Activated naive CD4-positive, alpha-beta T cell treated with anti-CD3 and anti-CD28 coated beads, Interleukin-2, amount 50 U/mL, for 24 hours (primary cell): Measurements from ENCODE around the gene PLA2G6.
"Not testable (repeated sequence)": the region's sequence is repeated elsewhere in the genome, so short reads cannot be mapped to it uniquely, and the experiment has no call there.

Experiments
- H3K27ac Mint-ChIP-seq: one replicate; pipeline ENCODE4 v1.8.0; 2021; ENCODE audit warnings: mild to moderate bottlenecking, mixed read lengths
- H3K27me3 Mint-ChIP-seq: one replicate; pipeline ENCODE4 v1.8.0; 2021; ENCODE audit warnings: mixed read lengths
- H3K36me3 Mint-ChIP-seq: one replicate; pipeline ENCODE4 v1.8.0; 2021; ENCODE audit warnings: mixed read lengths
- H3K4me1 Mint-ChIP-seq: one replicate; pipeline ENCODE4 v1.8.0; 2021; ENCODE audit warnings: mixed read lengths
- H3K4me3 Mint-ChIP-seq: one replicate; pipeline ENCODE4 v1.8.0; 2021; ENCODE audit warnings: mild to moderate bottlenecking, mixed read lengths
- H3K9me3 Mint-ChIP-seq: one replicate; pipeline ENCODE4 v1.8.0; 2021; ENCODE audit warnings: mixed read lengths

The PLA2G6 gene

DNA sequence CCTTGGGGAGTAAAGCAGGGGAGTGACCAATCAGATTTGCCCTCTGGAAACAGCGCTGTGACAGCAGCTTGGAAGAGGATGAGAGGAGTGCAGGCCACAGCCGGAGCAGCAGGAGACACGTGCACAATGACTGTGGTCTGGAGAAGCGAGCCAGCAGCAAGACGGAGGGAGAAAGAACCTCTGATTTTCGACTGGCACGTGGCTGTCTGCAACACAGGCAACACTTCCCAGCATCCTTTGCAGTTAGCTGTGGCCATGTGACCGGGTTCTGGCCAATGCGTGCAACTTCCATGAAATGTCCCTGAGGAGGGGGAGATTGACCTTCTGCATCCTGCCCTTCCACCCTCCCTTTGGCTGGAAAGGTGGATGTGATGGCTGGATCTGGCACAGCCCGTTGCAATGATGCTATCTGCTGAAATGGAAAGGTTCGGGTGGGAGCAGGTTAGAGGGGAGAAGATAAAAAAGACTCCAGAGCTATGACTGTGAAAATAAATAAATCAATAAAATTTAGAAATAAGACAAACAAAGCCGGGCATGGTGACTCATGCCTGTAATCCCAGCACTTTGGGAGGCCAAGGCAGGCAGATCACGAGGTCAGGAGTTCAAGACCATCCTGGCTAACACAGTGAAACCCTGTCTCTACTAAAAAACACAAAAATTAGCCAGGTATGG is 15.6 kb downstream of the PLA2G6 start:
- H3K4me1 Mint-ChIP-seq = peaks cover 4% of the 10 kb centered on the region
- no peak overlapping the region for H3K4me3 Mint-ChIP-seq
- H3K9me3 Mint-ChIP-seq = no peaks in the 10 kb centered on the region
- peak overlapping the region; percentile 77 for H3K27ac Mint-ChIP-seq
- no peaks in the 10 kb centered on the region for H3K27me3 Mint-ChIP-seq
- H3K36me3 Mint-ChIP-seq = peaks cover 8% of the 10 kb centered on the region

DNA sequence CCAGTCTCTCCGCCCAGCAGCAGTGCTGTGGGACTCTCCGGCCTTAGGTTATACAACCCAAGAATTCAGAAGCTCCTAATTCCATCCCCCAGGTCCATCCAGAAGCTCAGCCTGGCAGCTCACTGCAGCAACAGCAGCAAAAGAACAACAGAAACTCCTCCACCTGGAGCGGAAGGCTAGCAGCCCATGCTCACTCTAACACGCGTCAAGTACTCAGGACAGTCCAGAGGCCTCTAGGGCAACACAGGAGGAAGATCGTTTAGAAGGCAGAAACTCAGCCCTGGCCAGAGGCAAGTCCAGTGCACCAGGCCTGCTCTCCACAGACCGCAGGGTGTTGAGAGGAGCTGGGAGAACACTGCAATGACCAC is 17.1 kb downstream of the PLA2G6 start:
- Mint-ChIP-seq H3K27me3 (no peaks in the 10 kb centered on the region), H3K9me3 (no peaks in the 10 kb centered on the region), H3K4me3 (no peak overlapping the region), H3K27ac (no peak overlapping the region), H3K36me3 (peaks cover 14% of the 10 kb centered on the region), H3K4me1 (peaks cover 4% of the 10 kb centered on the region)

DNA sequence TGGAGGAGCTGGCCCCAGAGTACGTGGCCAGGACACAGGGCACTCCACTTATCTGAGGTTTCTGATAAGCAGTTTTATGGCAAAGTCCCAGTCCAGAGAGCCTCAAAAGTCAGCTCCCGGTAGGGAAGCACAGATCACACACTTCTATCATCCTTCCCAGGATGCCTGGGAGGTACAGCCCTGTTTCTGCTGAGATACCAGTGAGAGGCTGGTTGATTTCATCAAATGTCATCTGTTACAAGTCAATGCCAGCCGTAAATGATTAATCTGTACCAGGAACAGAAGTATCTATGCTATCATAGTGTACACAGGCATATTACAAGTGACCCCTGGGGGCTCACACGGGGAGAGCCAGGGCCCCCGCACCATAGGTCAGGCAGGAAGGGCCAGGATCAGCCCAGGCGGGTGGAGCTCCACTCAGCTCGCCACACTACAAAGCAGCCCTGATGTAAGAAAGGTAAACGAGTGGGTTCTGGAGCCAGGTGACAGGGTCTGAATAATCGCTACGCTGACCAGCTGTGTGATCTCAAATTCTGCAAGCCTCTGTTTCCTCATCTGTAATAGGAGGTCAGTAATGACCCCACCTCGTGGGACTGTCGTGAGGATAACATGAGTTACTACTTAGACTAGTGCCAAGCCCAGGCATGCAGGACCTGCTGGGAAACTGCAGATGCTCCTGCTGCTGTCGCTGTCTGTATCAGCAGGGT is 17.6 kb downstream of the PLA2G6 start:
- Mint-ChIP-seq H3K9me3 (no peaks in the 10 kb centered on the region), H3K4me1 (peaks cover 4% of the 10 kb centered on the region), H3K27me3 (no peaks in the 10 kb centered on the region), H3K36me3 (peaks cover 15% of the 10 kb centered on the region), H3K4me3 (no peak overlapping the region), H3K27ac (no peak overlapping the region)

DNA sequence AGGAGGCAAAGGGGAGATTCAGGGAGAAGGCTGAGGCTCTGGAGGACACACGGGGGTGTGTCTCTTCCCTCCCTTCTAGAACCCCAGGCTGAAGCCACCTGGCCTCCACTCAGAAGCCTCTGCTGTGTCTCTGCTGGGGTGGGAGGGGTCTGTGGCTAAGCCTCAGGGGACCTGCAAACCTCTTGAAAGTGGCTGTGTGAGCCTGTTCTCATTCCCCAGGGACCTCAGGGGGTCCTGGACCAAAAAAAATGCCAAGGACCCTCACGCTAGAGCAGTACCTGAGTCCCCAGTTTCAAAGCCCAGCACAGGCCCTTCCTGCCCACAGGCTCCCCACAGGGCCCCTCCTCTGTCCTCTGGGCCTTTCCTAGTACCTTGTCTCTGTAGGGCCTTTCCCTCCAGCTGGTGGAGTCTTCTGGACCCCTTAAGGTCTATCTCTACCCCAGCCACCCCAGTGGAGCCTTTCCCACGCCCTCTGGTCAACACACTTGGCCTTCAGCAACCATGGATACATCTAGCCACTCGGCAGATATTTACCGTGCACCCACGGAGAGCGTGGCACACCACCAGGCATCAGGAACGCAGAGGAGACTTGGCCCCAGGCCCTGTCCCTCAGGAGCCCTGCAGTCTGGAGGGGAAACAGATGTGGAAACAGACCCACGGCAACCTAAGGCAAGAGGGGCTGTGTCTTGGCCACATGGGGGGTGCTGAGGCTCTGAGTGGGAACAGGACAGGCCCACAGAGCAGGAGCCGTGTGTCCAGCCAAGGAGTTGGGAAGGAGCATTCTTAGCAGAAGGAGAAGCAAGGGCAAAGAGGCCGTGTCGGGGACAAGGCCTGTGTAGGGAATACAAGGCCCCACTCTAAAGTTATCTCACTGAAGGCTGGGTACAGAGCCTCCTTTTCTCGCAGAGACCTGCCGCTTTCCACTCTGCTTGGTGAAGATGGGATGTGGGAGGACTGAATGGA is 18.5 kb downstream of the PLA2G6 start:
- Mint-ChIP-seq H3K36me3 (peaks cover 15% of the 10 kb centered on the region), H3K27ac (no peak overlapping the region), H3K4me1 (peaks cover 4% of the 10 kb centered on the region), H3K9me3 (no peaks in the 10 kb centered on the region), H3K27me3 (no peaks in the 10 kb centered on the region), H3K4me3 (no peak overlapping the region)

DNA sequence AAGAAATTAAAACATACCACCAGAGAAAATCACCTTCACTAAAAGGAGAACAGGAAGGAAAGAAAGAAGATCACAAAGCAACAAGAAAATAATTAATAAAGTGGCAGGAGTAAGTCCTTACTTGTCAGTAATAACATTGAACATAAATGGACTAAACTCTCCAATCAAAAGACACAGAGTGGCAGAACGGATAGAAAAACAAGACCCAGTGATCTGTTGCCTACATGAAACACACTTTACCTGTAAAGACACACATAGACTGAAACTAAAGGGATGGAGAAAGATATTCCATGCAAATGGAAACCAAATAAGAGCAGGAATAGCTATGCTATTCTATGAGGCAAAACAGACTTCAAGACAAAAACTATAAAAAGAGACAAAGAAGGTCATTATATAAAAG is 25.9 kb downstream of the PLA2G6 start:
- H3K4me1 Mint-ChIP-seq = peaks cover 13% of the 10 kb centered on the region
- H3K9me3 Mint-ChIP-seq = no peaks in the 10 kb centered on the region
- no peak overlapping the region for H3K27ac Mint-ChIP-seq
- H3K4me3 Mint-ChIP-seq = no peak overlapping the region
- no peaks in the 10 kb centered on the region for H3K27me3 Mint-ChIP-seq
- peaks cover 17% of the 10 kb centered on the region for H3K36me3 Mint-ChIP-seq

DNA sequence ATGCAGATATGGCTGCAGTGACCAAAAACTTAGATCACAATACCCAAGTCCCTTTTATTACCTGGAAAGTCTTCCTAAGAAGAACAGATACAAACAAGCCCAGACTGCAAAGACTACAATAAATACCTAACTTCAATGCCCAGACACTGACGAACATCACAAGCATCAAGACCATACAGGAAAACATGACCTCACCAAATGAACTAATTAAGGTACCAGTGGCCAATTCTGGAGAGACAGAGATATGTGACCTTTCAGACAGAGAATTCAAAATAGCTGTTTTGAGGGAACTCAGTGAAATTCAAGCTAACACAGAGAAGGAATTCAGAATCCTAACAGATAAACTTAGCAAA is 27.1 kb downstream of the PLA2G6 start:
- H3K27ac Mint-ChIP-seq, H3K4me3 Mint-ChIP-seq: not testable (repeated sequence)
- peaks cover 13% of the 10 kb centered on the region for H3K36me3 Mint-ChIP-seq

DNA sequence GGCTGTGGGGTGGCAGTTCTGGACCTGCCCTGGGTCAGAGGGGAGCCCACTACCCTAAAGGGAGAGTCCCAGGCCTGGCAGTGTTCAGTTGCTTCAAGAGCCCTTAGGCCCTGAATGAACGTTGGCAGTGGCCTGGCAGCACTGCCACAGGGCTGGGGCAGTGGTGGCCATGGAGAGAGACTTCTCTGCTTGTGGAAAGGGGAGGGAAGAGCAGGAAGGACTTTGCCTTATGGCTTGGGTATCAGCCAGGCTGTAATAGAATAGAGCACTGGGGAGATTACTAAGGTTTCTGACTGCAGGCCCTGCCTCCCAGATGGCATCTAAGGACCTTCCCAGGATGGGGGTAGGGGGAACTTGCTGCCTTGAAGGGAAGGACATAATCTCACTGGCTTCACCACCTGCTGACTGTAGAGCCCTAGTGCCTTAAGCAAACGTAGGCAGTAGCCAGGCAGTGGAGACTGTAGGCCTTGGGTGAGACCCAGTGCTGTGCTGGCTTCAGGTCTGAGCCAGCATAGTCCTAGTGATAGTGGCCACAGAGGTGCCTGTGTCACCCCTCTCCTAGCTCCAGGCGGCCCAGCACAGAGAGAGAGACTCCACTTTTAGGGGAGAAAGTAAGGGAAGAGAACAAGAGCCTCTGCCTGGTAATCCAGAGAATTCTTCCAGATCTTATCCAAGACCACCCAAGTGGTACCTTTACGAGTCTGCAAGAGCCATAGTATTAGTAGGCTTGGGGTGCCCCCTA is 27.6 kb downstream of the PLA2G6 start:
- Mint-ChIP-seq H3K9me3 (no peaks in the 10 kb centered on the region), H3K27me3 (no peaks in the 10 kb centered on the region), H3K4me3 (no peak overlapping the region), H3K36me3 (peaks cover 15% of the 10 kb centered on the region), H3K27ac (no peak overlapping the region), H3K4me1 (peaks cover 16% of the 10 kb centered on the region)

More for the DNA sequence above, 27.1 kb downstream of the PLA2G6 start:
- not testable (repeated sequence) for H3K9me3 Mint-ChIP-seq, H3K27me3 Mint-ChIP-seq
- peaks cover 13% of the 10 kb centered on the region for H3K4me1 Mint-ChIP-seq

DNA sequence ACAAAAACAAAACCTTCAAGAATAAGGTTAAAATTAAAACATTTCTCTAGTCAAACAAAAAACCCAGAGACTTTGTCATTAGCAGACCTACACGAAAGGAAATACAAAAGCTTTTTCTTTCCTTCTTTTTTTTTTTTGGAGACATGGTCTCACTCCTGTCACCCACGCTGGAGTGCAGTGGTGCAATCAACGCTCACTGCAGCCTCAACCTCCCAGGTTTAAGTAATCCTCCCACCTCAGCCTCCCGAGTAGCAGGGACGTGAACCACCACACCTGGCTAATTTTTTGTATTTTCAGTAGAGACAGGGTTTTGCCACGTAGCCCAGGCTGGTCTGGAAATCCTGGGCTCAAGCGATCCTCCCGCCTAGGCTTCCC is 30.5 kb downstream of the PLA2G6 start:
- Mint-ChIP-seq H3K27ac (no peak overlapping the region), H3K4me3 (no peak overlapping the region), H3K9me3 (no peaks in the 10 kb centered on the region), H3K27me3 (no peaks in the 10 kb centered on the region), H3K4me1 (peaks cover 22% of the 10 kb centered on the region), H3K36me3 (peaks cover 15% of the 10 kb centered on the region)

DNA sequence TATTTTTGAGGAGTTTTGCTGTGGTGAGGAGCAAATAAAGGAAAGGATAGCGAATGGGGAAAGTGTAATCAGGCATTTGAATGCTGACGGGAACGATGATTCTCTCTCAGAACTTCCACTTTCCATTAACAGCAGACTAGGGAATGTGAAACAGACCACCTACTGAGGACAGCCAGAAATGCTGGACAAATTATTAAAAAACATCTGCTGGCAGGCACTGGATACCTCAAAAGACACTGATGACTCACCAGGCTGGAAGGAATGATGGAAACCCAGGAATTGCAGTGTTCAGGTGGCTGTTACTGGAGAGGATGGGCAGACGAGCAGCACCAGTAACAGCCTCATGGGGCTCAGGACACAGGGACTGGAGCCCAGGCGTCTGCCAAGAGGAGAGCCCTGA is 33.4 kb downstream of the PLA2G6 start:
- Mint-ChIP-seq H3K36me3 (peaks cover 16% of the 10 kb centered on the region), H3K9me3 (no peaks in the 10 kb centered on the region), H3K4me1 (peaks cover 19% of the 10 kb centered on the region), H3K27ac (no peak overlapping the region), H3K27me3 (no peaks in the 10 kb centered on the region), H3K4me3 (no peak overlapping the region)

DNA sequence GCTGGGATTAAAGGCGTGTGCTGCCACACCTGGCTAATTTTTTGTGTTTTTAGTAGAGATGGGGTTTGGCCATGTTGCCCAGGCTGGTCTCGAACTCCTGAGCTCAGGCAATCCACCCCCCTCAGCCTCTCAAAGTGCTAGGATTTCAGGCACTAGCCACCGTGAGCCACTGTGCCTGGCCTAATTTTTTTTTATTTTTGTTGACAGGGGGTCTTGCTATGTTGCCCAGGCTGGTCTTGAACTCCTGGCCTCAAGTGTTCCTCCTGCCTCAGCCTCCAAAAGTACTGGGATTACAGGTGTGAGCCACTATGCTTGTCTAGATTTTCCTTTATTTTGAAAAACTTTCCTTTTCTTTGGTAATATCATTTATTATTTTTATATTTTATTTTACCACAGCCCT is 35.5 kb downstream of the PLA2G6 start:
- H3K36me3 Mint-ChIP-seq = peaks cover 12% of the 10 kb centered on the region

DNA sequence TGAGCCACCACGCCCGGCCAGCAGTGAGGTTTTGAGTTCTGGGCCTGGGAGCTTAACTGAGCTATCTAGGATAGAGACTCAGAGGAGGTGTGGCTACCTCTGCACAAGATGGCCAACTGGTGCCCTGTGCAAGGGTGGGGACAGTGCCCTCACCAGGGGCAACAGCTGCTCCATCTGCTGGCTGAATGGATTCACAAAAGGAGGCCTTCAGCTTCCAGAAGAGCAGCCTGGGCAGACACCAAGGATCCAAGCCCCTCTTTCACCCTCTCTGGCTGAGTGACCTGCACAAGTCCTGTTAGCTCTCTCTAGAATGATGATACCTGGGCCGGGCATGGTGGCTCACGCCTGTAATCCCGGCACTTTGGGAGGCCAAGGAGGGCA is 37.6 kb downstream of the PLA2G6 start:
- Mint-ChIP-seq H3K36me3 (peaks cover 11% of the 10 kb centered on the region), H3K9me3 (no peaks in the 10 kb centered on the region), H3K4me3 (no peak overlapping the region), H3K27ac (no peak overlapping the region), H3K4me1 (peaks cover 16% of the 10 kb centered on the region), H3K27me3 (no peaks in the 10 kb centered on the region)

More for the DNA sequence above, 35.5 kb downstream of the PLA2G6 start:
- peaks cover 20% of the 10 kb centered on the region for H3K4me1 Mint-ChIP-seq
- not testable (repeated sequence) for H3K4me3 Mint-ChIP-seq, H3K9me3 Mint-ChIP-seq, H3K27me3 Mint-ChIP-seq, H3K27ac Mint-ChIP-seq

DNA sequence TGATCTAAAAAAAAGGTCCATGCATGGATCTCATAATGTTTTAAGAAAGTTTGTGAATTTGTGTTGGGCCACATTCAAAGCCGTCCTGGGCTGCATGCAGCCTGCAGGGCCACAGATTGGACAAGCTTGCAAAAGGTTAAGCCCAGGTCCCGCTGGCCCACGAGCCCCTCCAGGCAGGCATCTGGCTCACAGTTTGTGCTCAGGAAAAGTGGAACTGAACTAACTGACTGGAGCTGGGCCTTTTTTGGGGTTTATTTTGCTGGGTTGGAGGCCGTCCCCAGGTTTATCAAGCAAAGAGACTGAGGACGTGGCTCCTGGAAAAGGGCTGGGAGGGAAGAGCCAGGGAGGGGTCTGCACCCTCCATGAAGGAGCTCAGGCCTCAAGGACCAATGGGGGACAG is 39.0 kb downstream of the PLA2G6 start:
- no peaks in the 10 kb centered on the region for H3K9me3 Mint-ChIP-seq
- no peak overlapping the region for H3K4me3 Mint-ChIP-seq
- H3K36me3 Mint-ChIP-seq = peaks cover 7% of the 10 kb centered on the region
- H3K27me3 Mint-ChIP-seq = no peaks in the 10 kb centered on the region
- H3K4me1 Mint-ChIP-seq = peaks cover 5% of the 10 kb centered on the region
- H3K27ac Mint-ChIP-seq = no peak overlapping the region

DNA sequence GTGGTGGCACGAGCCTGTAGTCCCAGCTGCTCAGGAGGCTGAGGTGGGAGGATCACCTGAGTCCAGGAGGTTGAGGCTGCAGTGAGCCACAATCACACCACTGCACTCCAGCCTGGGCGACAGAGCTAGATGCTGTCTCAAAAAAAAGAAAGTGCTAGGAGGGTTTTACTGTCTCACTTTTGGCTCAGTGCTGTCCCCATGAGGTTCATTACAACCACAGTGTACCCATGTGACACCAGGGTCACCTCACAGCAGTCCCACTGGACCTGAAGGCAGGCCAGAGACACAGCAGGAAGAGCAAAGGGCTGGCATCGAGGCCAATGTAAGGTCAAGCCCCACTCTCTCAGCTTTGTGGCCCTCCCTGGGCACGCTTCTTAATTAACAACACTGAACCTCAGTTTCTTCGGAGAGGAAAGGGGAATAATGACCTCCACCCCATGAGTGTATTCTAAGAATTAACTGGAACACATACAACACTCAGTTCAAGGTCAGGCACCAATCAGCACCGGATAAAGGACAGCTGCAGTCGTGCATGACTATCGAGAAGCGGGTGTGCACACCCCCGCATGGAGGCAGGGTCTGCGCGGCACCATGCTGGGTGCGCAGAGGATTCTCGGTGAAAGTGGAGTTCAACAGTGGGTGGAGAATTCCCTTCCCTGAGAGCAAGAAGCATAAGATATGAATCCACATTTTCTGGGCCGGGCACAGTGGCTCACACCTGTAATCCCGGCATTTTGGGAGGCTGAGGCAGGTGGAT is 40.2 kb downstream of the PLA2G6 start:
- no peaks in the 10 kb centered on the region for H3K9me3 Mint-ChIP-seq
- H3K27me3 Mint-ChIP-seq = no peaks in the 10 kb centered on the region
- H3K4me1 Mint-ChIP-seq = peaks cover 4% of the 10 kb centered on the region
- H3K4me3 Mint-ChIP-seq = no peak overlapping the region
- H3K36me3 Mint-ChIP-seq = peaks cover 7% of the 10 kb centered on the region
- H3K27ac Mint-ChIP-seq = no peak overlapping the region

DNA sequence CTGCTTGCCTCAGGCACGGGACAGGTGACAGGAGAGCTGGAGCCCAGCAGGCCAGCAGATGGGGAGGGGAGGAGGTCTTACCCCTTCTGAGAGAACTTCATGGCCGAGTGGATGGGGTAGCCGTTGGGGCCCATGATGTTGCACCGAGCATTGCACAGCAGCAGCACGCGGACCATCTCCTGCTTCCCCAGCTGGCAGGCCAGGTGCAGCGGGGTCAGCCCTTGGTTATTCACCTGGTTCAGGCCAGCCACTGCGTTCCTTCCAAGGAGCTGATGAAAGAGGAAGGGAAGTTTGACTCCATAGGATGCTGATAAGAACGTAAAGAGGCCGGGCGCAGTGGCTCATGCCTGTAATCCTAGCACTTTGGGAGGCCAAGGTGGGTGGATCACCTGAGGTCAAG is 41.7 kb downstream of the PLA2G6 start:
- peaks cover 4% of the 10 kb centered on the region for H3K4me1 Mint-ChIP-seq
- H3K9me3 Mint-ChIP-seq = no peaks in the 10 kb centered on the region
- peaks cover 7% of the 10 kb centered on the region for H3K36me3 Mint-ChIP-seq
- H3K27ac Mint-ChIP-seq = no peak overlapping the region
- H3K27me3 Mint-ChIP-seq = no peaks in the 10 kb centered on the region
- no peak overlapping the region for H3K4me3 Mint-ChIP-seq

DNA sequence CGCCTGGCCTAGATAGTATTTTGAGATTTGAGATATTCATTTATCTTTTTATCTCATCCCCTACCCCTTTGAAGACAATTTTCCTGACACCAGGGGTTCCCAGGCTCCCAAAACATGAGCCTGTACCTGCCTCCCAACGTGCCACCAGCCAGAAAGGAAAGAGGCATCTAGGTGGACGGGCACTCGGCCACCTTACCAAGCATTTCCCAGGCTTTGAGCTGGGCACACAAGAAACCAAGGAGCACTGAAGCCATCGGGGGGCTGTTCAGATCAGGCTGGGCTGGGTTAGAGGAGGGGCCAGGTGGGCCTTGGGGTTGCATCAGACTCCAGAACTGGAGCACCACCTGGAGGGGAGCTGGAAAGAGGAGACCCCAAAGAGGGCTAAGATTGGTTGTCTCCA is 42.7 kb downstream of the PLA2G6 start:
- H3K27ac Mint-ChIP-seq = no peak overlapping the region
- H3K4me1 Mint-ChIP-seq = peaks cover 4% of the 10 kb centered on the region
- H3K27me3 Mint-ChIP-seq = no peaks in the 10 kb centered on the region
- no peaks in the 10 kb centered on the region for H3K9me3 Mint-ChIP-seq
- no peak overlapping the region for H3K4me3 Mint-ChIP-seq
- H3K36me3 Mint-ChIP-seq = peaks cover 9% of the 10 kb centered on the region
